ENCODE data around the gene FXYD7.
"Not testable (repeated sequence)": the region's sequence is repeated elsewhere in the genome, so short reads cannot be mapped to it uniquely, and the experiment has no call there.

Gene FXYD7

DNA sequence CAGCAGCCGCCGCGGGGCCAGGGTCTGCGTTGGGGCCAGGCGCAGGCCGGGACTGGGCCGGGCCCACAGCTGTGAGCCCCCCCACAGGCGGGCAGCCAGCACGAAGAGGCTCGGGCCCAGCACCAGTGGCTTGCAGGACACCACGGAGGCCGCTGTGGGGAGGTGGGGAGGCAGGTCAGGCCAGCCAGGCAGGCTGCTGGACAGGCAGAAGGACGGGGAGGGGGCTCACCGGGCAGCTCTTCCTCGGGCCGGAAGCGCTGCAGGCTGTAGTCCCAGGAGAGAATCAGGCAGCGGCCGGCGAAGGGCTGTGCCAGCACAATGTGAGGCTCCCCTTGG is 16.5 kb upstream of the FXYD7 start:
- no peak for DNase-seq (ENCODE audit: low read depth in 2 of 2)

DNA sequence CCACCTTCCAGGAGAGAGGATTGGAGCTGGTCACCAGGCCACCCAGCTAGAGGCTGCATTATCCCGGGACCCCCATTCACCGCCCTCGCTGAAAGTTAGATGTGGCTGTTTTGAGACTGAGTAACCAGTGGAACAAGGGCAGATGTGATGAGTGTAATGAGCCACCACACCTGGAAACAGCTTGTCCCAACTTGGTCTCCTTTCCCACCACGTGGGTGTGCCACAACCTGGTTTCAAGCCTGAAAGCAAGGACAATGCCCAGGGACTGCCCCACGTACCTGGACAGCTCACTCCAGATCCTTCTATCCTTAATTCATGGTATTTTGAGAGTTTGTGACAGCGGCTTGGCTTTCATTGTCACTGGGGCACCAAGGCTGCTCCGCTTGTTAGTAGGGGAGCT is 15.2 kb upstream of the FXYD7 start:
- DNase-seq (ENCODE audit: low read depth in 2 of 2), result no peak

DNA sequence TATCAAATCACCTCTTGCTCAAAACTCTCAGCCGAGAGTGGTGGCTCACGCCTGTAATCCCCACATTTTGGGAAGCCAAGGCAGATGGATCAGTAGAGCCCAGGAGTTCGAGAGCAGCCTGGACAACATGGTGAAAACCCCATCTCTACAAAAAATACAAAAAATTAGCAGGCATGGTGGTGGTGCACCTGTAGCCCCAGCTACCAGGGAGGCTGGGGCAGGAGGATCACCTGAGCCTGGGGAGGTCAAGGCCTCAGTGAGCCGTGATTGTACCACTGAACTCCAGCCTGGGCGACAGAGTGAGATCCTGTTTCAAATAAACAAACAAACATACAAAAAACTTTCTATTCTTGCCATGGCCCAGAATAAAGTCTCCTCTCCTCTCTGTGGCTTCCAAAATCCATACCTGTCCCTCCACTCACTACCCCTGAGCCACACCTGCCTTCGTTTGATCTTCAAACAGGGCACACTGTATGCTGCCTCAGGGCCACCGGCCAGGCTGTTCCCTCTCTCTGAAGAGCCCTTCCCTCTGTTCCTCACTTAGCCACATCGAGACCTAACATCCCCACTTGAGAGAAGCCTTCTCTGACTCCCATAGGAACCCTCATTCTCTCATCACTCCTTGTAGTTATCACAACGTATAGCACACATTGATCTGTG is 14.5 kb upstream of the FXYD7 start:
- DNase-seq (ENCODE audit: low read depth in 2 of 2), result no peak

DNA sequence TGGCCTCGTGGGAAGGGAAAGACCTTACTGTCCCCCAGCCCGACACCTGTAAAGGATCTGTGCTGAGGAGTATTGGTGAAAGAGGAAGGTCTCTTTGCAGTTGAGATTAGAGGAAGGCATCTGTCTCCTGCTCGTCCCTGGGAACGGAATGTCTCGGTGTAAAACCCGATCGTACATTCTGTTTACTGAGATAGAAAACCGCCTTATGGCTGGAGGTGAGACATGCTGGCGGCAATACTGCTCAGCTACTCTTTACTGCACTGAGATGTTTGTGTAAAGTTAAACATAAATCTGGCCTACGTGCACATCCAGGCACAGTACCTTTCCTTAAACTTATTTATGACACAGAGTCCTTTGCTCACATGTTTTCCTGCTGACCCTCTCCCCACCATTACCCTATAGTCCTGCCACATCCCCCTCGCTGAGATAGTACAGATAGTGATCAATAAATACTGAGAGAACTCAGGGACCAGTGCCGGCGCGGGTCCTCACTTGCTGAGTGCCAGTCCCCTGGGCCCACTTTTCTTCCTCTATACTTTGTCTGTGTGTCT is 13.3 kb upstream of the FXYD7 start:
- not testable (repeated sequence) for DNase-seq (ENCODE audit: low read depth in 2 of 2)

DNA sequence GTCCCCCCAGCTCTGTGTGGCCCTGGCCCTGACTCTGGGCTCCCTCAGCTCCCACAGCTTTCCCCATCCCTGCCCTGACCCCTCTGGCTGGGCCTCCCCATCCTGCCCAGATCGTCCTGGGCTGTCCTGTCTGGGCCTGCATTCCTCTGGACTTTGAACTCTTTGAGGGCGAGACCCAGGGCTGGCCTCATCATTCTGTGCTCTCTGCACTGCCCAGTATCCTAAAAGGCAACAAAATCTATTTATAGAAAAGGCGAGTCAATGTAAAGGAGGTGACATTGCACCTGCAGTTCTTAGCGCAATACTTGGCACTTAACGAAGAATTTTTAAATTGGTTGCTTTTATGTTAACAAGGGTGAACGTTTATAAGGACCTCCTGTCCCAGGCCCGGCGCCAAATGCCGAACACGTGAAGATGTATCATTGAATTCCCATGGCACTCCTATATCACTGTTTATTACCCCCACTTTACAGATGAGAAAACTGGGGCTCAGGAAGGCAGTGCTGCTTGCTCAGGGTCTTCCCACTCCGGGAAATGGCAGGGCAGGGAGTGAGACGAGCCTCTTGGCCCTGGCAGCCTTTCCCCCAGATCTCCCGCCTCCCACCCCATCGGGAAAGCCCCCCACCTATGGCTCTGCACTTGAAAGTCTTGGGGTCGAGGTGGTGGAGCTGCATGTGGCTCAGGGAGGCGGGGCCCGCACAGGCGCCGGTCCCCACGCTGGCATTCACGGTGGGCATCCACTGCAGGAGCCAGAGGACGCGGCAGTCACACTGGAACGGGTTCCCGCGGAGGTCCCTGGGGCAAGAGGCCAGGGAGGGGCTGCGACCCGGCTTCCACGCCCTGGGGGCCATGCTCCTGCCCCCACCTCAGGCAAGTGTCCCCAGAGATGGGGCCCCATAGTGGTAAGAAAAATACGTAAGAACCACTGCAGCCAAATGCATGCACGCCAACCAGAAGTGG is 12.0 kb upstream of the FXYD7 start:
- no peak for DNase-seq (ENCODE audit: low read depth in 2 of 2)

DNA sequence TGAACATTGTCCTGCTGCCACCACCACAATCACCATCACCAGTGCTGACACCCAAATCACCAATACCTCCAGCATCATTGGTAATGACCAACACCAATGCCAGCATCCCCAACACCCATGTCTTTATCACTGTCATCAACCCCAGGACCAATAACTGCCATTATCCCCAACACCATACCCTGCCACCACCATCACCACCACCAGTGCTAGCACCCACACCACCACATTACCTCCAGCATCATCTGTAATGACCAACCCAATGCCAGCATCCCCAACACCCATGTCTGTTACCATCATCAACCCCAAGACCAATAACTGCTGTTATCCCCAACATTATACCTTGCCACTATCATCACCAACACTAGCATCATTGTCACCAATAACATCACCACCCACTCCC is 10.8 kb upstream of the FXYD7 start:
- DNase-seq (ENCODE audit: low read depth in 2 of 2), result no peak

DNA sequence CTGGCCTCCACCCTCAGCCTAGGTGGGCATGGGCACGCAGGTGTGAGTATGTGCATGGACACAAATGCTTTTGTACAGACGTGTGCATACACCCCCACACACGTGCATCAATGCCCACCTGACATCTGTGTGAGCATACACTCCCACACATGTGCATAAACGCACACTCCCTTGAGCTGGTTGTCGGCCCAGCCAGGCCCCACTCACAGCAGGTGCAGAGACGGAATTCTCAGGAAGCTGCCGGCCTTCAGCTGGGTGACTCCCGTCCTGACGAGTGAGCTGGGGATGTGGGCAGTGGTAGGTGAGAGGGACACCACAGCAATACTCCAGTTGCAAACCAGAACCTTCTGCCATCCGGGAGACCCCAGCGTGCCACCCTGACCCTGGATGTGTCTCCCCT is 9.2 kb upstream of the FXYD7 start:
- no peak for DNase-seq (ENCODE audit: low read depth in 2 of 2)

DNA sequence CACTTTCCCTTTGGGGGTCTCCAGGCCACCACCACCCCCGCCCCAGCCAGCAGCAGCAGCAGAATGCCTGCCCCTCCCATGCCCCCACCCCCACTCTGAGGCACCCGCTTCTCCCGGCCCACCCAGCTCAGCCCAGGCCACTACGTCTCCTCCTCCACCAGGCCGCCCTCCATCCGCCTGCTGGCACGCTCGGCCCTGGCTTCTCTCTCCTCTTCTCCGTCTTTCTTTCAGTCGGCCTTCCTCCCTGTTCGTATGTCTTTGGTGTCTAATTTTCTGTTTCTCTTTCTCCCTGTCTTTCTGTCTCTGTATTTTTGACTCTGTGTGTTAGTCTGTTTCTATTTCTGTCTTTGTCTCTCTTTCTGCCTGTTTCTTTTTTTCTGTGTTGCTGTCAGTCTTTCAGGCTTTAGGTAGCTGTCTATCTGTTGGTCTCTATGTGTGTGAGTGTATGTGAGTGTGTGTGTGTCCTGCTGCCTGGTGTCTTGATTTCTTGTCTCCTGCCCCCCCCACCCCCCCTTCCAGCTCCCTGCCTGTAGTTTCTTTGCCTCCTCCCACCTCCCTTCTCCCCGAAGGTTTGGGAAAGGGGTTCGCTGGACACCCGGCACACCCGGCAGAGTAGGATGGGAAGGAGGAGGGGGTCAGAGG is 8.3 kb upstream of the FXYD7 start, which contains the start of gene LGI4:
TSS of gene LGI4 (minus strand) at position 459 of the 642 bp plus-strand sequence. CDS start at position 80, 379 bp downstream.
- no peak for DNase-seq (ENCODE audit: low read depth in 2 of 2)

DNA sequence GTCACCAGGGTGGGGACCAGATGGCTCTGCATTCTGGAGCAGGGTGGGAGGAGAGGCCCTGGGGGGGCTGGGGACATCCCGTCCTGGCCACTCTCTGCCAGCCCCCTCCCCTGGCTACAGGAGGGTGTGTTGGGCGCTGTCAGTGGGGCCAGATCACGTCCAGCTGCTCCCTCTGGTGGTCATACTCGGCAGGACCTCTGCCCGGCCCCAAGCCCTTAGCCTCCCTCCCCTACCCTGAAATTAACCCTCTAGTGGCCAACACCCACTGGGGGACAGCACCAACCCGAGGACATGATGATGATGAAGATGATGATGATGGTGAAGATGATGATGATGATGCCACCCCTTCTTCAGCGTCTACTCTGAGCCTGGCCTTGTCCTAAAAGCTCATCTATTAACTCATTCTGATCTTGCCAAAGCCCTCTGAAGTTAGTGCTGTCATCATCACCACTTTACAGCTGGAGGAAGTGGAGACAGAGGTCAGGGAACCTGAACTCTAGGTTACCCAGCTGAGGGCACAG is 7.6 kb upstream of the FXYD7 start:
- DNase-seq (ENCODE audit: low read depth in 2 of 2), result peak in 1 of 2 donors; percentile 66

DNA sequence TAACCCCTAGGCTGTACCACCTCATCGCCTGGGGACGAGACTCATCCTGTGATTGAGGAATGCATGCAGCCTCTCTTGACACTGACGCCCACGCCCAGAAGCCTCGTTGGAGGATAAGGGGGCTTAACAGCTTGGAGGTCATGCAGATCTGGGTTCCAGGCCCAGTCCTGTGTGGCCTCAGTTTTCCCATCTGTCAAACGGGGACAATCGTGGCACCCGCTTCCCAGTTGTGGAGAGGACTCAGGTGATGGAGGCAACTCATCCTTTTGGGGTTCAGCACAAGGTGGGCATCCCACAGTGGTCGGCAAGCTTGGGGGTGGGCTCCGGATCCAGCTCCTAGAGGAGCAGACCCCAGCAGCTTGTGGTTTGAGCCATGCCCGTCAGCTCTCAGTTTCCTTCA is 6.8 kb upstream of the FXYD7 start:
- DNase-seq (ENCODE audit: low read depth in 2 of 2), result no peak

DNA sequence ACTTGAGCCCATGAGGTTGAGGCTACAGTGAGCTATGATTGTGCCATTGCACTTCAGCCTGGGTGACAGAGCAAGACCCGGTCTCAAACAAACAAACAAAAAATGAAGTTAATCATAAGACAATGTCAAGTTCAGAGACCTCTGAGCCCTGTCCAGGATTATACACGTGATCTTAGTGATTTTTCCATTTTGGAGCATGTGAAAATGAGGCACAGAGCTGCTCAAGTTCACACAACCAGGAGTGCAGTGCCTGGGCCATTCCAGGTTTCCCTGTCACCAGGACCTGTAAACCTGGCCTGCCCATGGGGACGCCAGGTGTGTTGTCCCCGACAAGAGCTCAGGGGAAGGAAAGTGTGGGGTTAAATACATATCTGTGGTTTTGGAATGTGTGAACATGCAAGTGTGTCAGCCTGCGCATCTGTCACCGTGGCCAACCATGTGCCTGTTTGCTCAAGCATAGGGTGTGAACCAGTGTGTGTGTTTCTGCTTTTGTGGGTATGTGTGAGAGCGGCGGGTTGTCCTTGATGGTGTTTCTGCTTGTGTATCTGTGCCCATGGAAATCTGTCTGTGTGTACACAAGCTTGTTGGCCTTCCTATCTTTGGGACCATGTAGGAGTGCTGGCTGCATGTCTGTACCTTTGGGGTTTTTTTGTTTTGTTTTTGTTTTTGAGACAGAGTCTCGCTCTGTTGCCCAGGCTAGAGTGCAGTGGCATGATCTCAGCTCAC is 5.9 kb upstream of the FXYD7 start:
- DNase-seq (ENCODE audit: low read depth in 2 of 2), result no peak

DNA sequence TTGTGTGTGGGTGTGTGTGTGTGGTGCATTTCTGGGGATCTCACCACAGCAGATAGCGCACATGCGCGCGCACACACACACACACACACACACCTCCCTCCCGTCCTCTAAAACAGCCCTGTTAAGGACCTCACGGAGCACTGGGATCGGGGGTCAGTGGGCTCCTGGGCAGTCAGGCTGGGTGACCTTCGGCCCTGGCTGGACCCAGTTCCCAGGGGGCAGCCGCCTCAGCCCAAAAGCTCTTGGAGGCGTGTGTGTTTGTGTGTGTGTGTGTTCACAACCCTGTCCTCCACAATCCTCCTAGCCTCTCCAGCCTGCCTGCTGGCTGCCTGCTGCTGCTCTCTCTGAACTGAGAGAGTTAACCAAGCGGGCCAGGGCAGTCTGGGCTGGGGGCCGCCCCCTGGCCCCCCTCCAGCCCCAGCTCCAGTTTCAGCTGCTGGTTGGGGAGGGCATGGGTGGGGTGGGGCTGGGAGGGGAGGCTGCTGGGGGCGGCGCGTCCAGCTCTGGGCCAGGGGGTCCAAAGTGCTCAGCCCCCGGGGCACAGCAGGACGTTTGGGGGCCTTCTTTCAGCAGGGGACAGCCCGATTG is 4.7 kb upstream of the FXYD7 start, which contains the start of gene FXYD1:
TSS of gene FXYD1 (plus strand) at position 520 of the 588 bp plus-strand sequence. CDS start 1,256 bp downstream, outside the sequence.
- no peak for DNase-seq (ENCODE audit: low read depth in 2 of 2)

DNA sequence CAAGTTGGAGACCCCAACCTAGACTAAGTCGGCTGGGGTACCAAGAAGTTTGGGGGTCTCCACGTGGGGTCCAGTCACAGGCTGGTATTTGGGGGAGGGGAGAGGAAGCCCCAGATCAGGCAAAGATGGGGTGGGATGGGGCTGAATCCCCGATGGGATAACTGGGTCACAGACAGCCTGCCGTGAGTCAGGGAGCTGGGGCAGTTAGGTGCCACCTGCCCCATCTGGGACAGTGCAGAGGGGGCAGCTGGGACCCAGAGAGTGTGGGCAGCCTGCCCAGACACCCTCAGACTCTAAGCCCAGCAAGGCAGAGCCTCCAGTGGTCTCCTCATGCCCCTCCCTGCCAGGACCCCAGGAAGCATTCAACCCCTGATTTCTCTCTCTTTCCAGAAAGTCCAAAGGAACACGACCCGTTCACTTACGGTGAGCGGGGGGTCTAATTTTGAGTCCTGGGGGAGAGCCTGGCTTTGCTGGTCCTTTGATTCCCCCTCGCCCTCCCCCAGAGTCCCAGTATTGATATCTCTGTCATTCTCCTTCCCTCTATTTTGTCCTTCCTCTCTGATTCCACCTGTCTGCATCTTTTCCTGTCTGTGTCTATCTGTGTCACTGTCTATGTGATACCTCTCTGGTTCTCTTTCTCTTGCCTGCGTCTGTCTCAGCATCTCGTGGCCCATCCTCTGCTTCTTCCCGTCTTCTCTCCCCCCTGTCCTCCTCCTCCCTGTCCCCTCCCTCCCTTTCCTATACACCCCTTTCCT is 2.7 kb upstream of the FXYD7 start:
- DNase-seq (ENCODE audit: low read depth in 2 of 2), result no peak

DNA sequence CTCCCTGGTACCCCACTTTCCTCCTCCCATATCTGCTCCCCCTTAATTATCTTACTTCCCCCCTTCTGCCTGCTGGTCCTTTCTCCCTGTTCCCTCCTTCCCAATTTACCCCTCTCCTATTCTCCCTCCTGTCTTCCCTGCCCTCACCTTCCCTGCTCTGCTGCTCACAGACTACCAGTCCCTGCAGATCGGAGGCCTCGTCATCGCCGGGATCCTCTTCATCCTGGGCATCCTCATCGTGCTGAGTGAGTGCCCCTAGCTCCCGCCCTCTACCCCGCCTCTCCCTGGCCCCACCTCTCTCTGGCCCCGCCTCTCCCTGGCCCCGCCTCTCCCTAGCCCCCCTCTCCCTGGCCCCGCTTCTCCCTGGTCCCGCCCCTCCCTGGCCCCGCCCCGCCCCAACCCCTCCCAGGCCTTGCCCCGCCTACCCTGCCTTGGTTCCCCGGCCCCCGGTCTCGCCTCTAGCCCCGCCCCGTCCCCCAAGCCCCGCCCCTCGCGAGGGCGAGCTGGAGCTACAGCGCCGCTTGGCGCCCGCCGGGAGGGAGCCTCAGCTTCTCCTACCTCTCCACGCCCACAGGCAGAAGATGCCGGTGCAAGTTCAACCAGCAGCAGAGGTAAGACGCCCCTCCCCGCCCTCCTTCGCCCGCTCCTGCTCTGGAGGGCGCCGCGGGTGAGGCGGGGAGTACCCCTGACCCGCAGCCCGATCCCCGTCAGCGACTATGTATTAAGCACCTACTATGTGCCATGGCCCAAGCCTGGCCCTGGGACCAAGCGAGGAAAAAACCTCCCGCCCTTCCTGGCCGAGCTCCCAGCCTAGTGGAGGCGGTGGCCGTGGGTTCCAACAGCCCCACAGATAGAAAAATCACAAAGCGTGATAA is 1.9 kb upstream of the FXYD7 start:
- DNase-seq (ENCODE audit: low read depth in 2 of 2), result peak; percentile 95 to 98

DNA sequence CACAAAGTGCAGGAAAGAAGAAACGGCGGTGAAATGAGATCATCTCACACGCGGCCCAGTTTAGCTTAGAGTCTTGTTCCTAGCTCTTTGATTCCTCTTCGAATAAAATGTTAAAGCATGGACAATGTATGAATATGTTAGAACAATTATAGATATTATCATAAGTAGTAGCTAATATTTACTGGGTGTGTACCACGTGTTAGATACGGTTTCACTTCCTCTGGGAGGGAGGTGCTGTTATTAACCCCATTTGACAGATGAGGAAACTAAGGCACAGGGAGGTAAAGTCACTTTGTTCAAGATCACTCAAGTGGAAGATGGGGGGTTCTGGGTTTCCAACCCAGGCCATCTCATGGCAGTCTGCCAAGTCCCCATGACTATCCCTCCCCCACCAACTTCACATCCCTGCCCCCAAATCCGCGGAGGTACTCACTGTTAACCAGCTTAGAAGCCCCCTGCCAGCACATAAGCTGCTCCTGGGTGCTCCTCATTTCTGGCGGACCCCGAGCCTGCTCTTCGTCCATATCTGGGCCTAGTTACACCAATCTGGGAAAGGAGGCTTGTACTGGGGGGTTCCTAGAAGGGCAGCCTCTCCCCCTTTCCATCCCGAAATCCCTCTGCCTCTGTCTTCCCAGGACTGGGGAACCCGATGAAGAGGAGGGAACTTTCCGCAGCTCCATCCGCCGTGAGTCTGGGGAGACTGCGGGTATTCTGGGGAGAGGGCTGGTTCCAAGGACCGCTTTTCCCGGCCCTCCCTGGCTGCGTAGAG is 1.0 kb upstream of the FXYD7 start:
- no peak for DNase-seq (ENCODE audit: low read depth in 2 of 2)

DNA sequence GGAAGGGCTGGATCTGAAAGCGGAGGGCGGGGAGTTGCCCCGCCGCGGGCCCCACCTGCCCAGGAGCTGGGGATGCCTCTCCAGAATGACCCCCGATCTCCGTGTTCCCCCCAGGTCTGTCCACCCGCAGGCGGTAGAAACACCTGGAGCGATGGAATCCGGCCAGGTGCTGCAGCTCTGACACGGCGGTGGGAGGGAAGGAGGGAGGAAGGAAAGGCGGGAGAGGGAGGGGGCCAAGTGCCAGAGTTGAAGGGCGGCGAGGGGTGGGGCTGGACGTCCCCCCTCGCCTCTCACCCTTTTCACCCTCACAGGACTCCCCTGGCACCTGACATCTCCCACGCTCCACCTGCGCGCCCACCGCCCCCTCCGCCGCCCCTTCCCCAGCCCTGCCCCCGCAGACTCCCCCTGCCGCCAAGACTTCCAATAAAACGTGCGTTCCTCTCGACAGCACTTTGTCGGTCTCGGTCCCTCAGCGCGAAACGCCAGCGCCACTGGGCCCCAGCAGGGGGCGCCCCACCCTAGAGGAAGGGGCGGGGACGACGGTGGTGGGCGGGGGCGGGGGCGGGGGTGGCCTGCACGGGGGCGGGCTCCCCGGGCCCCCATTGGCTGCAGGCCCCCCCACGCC is 337 bp upstream of the FXYD7 start:
- peak in 1 of 2 donors; percentile 51 for DNase-seq (ENCODE audit: low read depth in 2 of 2)

DNA sequence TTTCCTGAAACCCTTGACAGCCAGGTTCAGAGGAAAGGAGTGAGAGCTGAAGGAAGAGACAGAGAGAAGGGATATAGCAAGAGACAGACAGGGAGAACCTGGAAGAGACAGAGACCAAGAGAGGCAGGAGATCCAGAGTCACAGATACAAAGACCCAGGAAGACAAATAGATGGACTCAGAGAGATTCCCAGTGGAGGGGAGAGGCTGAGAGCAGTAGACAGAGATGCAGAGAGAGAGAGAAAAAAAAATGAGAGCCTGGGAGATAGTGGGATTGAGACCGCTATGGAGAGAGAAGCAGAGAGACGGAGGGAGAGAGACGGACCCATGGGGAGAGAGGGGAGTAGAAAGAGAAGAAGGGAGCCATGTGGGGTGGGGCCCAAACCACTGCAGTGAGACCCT is 763 bp downstream of the FXYD7 start:
- DNase-seq (ENCODE audit: low read depth in 2 of 2), result no peak

DNA sequence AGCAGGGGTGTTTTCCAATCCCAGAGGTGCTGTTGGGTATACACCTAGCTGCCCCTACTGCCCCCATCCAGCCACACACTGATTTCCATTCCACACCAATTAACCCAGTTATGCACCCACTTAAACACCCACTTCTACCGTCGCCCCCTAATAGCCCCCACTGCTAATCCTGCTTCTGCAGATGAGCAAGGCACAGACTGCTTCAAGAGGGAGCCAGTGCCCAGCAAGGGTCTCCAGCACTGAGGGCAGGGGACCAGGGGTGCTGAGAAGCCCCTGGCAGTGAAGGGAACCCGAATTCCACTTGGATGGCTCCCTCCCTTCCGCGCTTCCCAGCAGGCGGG is 1.2 kb downstream of the FXYD7 start:
- no peak for DNase-seq (ENCODE audit: low read depth in 2 of 2)
